Sigmoid colon (tissue), 7 donors: ENCODE results near the gene TMEM255A. TPM values are rescaled to one million over a fixed set of nuclear protein-coding genes. Genes with fewer than 3 reads are reported as not detected.

ENCODE experiments used
- DNase-seq: peaks from one replicate; pipeline ENCODE4 v3.0.0-alpha.2; 2019
- H3K27ac ChIP-seq, 4 donors: fragments of 200-600 bp; sonication (generic); one replicate each; pipeline ENCODE4 v1.5.1; 2016 to 2019; ENCODE audit warnings: mild to moderate bottlenecking in 1 of 4
- H3K27me3 ChIP-seq, 3 donors: fragments of 200-600 bp; sonication (generic); one replicate each; pipeline ENCODE4 v1.5.1; 2019; ENCODE audit warnings: mild to moderate bottlenecking in 1 of 3
- H3K36me3 ChIP-seq, 4 donors: fragments of 200-600 bp; sonication (generic); one replicate each; pipeline ENCODE4 v1.5.1; 2016 to 2019
- H3K4me1 ChIP-seq, 4 donors: fragments of 200-600 bp; sonication (generic); one replicate each; pipeline ENCODE4 v1.5.1; 2017 to 2019
- H3K4me3 ChIP-seq, 4 donors: fragments of 200-600 bp; sonication (generic); one replicate each; pipeline ENCODE4 v1.5.1; 2017 to 2019; ENCODE audit warnings: mild to moderate bottlenecking in 2 of 4, moderate library complexity in 1 of 4
- H3K9me3 ChIP-seq, 4 donors: fragments of 200-600 bp in 3 of 4; sonication (generic) in 3 of 4; one replicate each; pipeline versions ENCODE4 v1.5.1 to v1.6.1; 2013 to 2019
- EP300 ChIP-seq, 4 donors: sonication (generic); formaldehyde crosslinking; IDR thresholded peaks; one replicate each; pipeline ENCODE4 v1.6.1; 2017; ENCODE audit warnings: antibody characterized with exemption in 4 of 4
- POLR2A ChIP-seq, 2 donors: fragments of 450-650 bp; IDR thresholded peaks; one replicate each; pipeline ENCODE4 v1.6.1; 2016; ENCODE audit warnings: antibody characterized with exemption in 2 of 2, mild to moderate bottlenecking in 2 of 2, moderate library complexity in 2 of 2
- POLR2AphosphoS5 ChIP-seq, 4 donors: sonication (generic); formaldehyde crosslinking; IDR thresholded peaks; one replicate each; pipeline ENCODE4 v1.6.1; 2017; ENCODE audit warnings: antibody characterized with exemption in 4 of 4
- WGBS, 2 donors: extraction: QIAGEN DNeasy Blood & Tissue Kit; methylation state at CpG; one replicate each; pipeline ENCODE4 v1.1.7; 2013; 5-methylcytosine and 5-hydroxymethylcytosine counted together
- intact Hi-C: fragments of 100-400 bp; cut with DNase I; formaldehyde crosslinking; loops from one replicate; pipeline ENCODE4 v1.15.1; 2023
- polyA plus RNA-seq, 3 donors: library from polyadenylated mRNA; stranded (reverse); fragments of 200-250 nt; gene quantifications; one replicate each; pipeline ENCODE4 v1.2.3, GENCODE V29; 2013
- total RNA-seq, 4 donors: library from RNA; depleted of rRNA; stranded (reverse); fragments of >200 nt; gene quantifications; one replicate each; pipeline ENCODE4 v1.1.0, GENCODE V29; 2016
- TF ChIP-seq, protein P1 (sequence below), 4 experiments: fragments of 450-650 bp in 3 of 4; fragments of 200-600 bp in 1 of 4; IDR thresholded peaks; one replicate each; pipeline ENCODE4 v1.5.1; 2016 to 2019; ENCODE audit warnings: antibody characterized with exemption in 4 of 4, mild to moderate bottlenecking in 3 of 4, moderate library complexity in 2 of 4
- donor health status: healthy with polysubstance abuse.
- donor health status: Bipolar disorder and iron deficiency.
- donor health status: healthy.

The TMEM255A gene
- total and polyA plus RNA-seq, 7 donors, result 0.69 to 5.9 (median 3.9) TPM

DNA sequence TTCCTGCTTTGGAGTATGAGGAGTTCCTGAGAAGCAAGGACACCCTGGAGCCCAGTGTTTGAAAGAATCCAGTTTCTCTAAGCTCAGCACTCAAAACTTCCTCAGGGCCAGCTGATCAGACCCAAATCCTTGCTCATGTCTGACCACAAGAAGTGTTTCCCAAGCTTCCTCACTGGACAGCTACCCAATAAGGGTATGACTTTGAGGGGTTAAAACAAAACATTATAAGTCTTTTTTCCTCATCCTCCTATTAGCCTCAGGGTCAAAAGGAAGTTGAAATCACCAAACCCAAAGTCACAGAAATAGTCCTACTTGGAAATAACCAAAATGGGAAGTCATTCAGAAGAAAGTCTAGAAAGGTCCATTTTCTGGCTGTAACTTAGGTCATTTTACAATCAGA lies 46.9 kb downstream of the TMEM255A start:
- Histone ChIP-seq H3K27ac (no peak overlapping the region), H3K9me3 (no peaks in the 10 kb centered on the region), H3K4me1 (peaks cover 0 to 4% (median under 1%) of the 10 kb centered on the region in 4 donors), H3K36me3 (no peaks in the 10 kb centered on the region), H3K4me3 (no peak overlapping the region), H3K27me3 (no peaks in the 10 kb centered on the region)
- intact Hi-C loops, result no loop called here
- DNase-seq, result no peak
- no peak for TF ChIP-seq POLR2A (IDR thresholded peaks at IDR 0.05)
- no peak for TF ChIP-seq EP300 (IDR thresholded peaks at IDR 0.05)
- TF ChIP-seq, protein P1, sequence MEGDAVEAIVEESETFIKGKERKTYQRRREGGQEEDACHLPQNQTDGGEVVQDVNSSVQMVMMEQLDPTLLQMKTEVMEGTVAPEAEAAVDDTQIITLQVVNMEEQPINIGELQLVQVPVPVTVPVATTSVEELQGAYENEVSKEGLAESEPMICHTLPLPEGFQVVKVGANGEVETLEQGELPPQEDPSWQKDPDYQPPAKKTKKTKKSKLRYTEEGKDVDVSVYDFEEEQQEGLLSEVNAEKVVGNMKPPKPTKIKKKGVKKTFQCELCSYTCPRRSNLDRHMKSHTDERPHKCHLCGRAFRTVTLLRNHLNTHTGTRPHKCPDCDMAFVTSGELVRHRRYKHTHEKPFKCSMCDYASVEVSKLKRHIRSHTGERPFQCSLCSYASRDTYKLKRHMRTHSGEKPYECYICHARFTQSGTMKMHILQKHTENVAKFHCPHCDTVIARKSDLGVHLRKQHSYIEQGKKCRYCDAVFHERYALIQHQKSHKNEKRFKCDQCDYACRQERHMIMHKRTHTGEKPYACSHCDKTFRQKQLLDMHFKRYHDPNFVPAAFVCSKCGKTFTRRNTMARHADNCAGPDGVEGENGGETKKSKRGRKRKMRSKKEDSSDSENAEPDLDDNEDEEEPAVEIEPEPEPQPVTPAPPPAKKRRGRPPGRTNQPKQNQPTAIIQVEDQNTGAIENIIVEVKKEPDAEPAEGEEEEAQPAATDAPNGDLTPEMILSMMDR (IDR thresholded peaks at IDR 0.05), result no peak
- no peak for TF ChIP-seq POLR2AphosphoS5 (IDR thresholded peaks at IDR 0.05)

DNA sequence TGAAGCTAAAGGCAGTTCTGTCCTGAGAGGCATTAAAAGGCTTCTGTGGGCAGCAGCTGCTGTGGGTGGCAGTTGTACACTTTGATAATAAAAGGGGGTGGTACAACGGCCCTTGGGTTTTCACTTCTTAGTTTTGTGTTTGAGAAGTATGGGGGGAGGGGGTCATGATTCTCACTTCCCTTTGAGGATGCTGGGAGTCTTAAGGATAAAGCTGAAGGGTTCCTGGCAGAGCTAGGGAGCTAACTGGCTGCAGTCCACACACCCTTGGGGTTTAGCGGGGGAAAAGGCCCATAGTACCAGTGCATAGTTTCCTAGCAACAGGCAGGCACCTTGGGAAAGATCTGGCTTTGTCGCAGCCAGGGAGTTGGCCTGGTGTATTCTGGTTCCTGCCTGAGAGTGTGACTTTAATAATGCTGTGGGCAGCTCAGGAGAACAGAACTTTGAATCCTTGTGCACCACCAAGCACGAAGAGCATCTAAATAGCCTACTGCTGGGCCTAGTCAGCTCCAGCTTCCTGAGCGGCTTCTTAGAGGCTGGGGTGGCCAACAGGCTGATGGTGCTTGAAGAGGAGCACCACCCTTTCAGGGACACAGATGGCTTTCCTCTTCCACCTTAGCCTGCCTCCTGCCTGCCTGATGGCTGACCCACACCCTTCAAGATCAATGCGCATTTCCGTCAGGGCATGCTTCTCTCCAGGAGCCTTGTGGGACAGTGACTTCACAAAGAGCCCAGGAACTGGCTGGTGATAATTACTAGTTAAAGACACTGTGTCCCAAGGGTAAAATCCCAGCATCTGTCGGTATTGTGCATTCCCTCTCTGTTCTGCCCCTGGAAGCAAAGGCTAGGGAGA lies 48.2 kb downstream of the TMEM255A start:
- Histone ChIP-seq H3K4me3 (no peak overlapping the region), H3K27me3 (no peaks in the 10 kb centered on the region), H3K27ac (no peak overlapping the region), H3K4me1 (no peaks in the 10 kb centered on the region), H3K9me3 (no peaks in the 10 kb centered on the region), H3K36me3 (no peaks in the 10 kb centered on the region)
- DNase-seq, result no peak
- intact Hi-C loops, result no loop called here
- 78 to 83% methylated on average over 8 of the region's 8 CpGs for WGBS, 2 donors
- TF ChIP-seq POLR2A (IDR thresholded peaks at IDR 0.05) (no peak), EP300 (IDR thresholded peaks at IDR 0.05) (no peak), POLR2AphosphoS5 (IDR thresholded peaks at IDR 0.05) (no peak)
- TF ChIP-seq, protein P1 (IDR thresholded peaks at IDR 0.05), result no peak

DNA sequence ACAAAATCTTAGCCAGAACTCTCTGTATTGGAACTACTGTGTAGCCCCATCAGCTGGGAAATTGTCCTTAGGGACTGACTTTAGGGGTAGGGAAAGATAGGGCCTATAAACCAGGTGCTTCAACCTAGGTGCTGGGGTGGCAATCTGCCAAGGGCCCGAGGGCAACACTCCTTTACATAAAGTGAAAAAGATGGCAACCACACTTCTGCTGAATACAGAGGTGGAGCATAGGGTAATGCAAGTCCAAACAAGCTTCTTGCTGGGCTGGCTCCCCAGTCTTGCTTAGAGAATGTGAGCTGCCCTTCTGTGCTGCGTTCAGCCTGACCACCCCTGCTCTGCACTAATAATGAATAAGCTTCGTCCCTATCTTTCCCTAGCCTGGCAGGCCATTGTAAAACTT lies 50.9 kb downstream of the TMEM255A start:
- H3K4me3 ChIP-seq, result no peak overlapping the region
- no peaks in the 10 kb centered on the region for H3K4me1 ChIP-seq
- H3K27ac ChIP-seq, result no peak overlapping the region
- WGBS, 2 donors, result 66 to 72% methylated on average over 3 of the region's 3 CpGs
- no peaks in the 10 kb centered on the region for H3K36me3 ChIP-seq
- H3K27me3 ChIP-seq, result no peaks in the 10 kb centered on the region
- no peak for DNase-seq
- TF ChIP-seq, protein P1 (IDR thresholded peaks at IDR 0.05), result no peak
- TF ChIP-seq EP300 (IDR thresholded peaks at IDR 0.05), result no peak
- TF ChIP-seq POLR2A (IDR thresholded peaks at IDR 0.05), result no peak
- TF ChIP-seq POLR2AphosphoS5 (IDR thresholded peaks at IDR 0.05), result no peak
- intact Hi-C loops, result no loop called here
- no peaks in the 10 kb centered on the region for H3K9me3 ChIP-seq

DNA sequence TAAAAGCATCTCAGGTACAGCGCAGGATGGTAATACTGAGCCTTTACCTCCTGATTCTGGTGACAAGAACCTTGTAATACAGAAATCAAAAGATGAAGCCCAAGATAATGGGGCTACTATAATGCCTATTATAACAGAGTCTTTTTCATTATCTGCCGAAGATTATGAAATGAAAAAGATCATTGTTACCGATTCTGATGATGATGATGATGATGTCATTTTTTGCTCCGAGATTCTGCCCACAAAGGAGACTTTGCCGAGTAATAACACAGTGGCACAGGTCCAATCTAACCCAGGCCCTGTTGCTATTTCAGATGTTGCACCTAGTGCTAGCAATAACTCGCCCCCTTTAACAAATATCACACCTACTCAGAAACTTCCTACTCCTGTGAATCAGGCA lies 57.5 kb downstream of the TMEM255A start:
- no peak for TF ChIP-seq POLR2A (IDR thresholded peaks at IDR 0.05)
- TF ChIP-seq POLR2AphosphoS5 (IDR thresholded peaks at IDR 0.05), result no peak
- no peak for TF ChIP-seq EP300 (IDR thresholded peaks at IDR 0.05)
- TF ChIP-seq, protein P1 (IDR thresholded peaks at IDR 0.05), result no peak
- no peak for DNase-seq
- WGBS, 2 donors, result 85 to 90% methylated on average over 6 of the region's 6 CpGs
- Histone ChIP-seq H3K27ac (no peak overlapping the region), H3K4me1 (peaks cover 0 to 15% (median 4%) of the 10 kb centered on the region in 4 donors), H3K4me3 (no peak overlapping the region), H3K27me3 (no peaks in the 10 kb centered on the region), H3K36me3 (peaks cover 0 to 15% (median 2%) of the 10 kb centered on the region in 4 donors), H3K9me3 (no peaks in the 10 kb centered on the region)
- intact Hi-C loops, result loop anchor here (5.0 kb wide), 2 partner anchors 54 to 204 kb away; no protein-coding TSS in a partner anchor
